H1 (cell line): ENCODE data around the gene GPR139. TPM values are rescaled to one million over a fixed set of nuclear protein-coding genes. Genes with fewer than 3 reads are reported as not detected.

ENCODE experiments used
- CTCF ChIA-PET: fragments of 300-600 bp; sonication (Branson Sonifier 250); formaldehyde crosslinking; loops from one replicate; lab custom pipeline; 2021; ENCODE audit not compliant: partially characterized antibody; lab: Charles Lee
- POLR2A ChIA-PET: fragments of 300-600 bp; sonication (Branson Sonifier 250); formaldehyde crosslinking; loops from one replicate; lab custom pipeline; 2021; ENCODE audit warnings: inconsistent platforms; ENCODE audit not compliant: partially characterized antibody; lab: Charles Lee
- DNase-seq, 2 experiments: peaks; one replicate each; pipeline versions ENCODE4 v3.0.0 to v3.0.0-alpha.2; 2010 to 2022; ENCODE audit warnings: low spot score in 2 of 2, low read depth in 1 of 2, mixed read lengths in 1 of 2
- FAIRE-seq: peaks from 2 replicates; lab custom pipeline; 2011; peaks lifted over from hg19 to GRCh38; lab: Jason Lieb, UNC
- H2AFZ ChIP-seq: 2 replicates; pipeline ENCODE4 v1.8.1; 2012; ENCODE audit warnings: low read length, inconsistent platforms
- H2AK5ac ChIP-seq: 2 replicates; pipeline ENCODE4 v1.6.1; 2013; ENCODE audit warnings: low read depth, low read length
- H2BK120ac ChIP-seq: replicated peaks from 2 replicates; pipeline ENCODE3; 2013; ENCODE audit warnings: low read depth, low read length, inconsistent platforms
- H2BK12ac ChIP-seq: 2 replicates; pipeline ENCODE4 v1.6.1; 2013; ENCODE audit warnings: low read depth, low read length
- H2BK15ac ChIP-seq: 2 replicates; pipeline ENCODE4 v1.6.1; 2013; ENCODE audit warnings: low read length
- H2BK20ac ChIP-seq: 2 replicates; pipeline ENCODE4 v1.6.1; 2013; ENCODE audit warnings: low read length
- H2BK5ac ChIP-seq: 2 replicates; pipeline ENCODE4 v1.6.1; 2013; ENCODE audit warnings: low read depth, low read length
- H3K14ac ChIP-seq: 2 replicates; pipeline ENCODE4 v1.6.1; 2013; ENCODE audit warnings: inconsistent platforms; ENCODE audit not compliant: insufficient read length
- H3K18ac ChIP-seq: 2 replicates; pipeline ENCODE4 v1.6.1; 2013; ENCODE audit warnings: low read length; ENCODE audit errors: extremely low read depth
- H3K23ac ChIP-seq: 2 replicates; pipeline ENCODE4 v1.6.1; 2013; ENCODE audit warnings: inconsistent platforms; ENCODE audit not compliant: insufficient read length
- H3K23me2 ChIP-seq: 2 replicates; pipeline ENCODE4 v1.6.1; 2013; ENCODE audit warnings: low read depth, low read length
- H3K27ac ChIP-seq: 2 replicates; pipeline ENCODE4 v1.6.1; 2011; ENCODE audit warnings: low read depth, low read length, inconsistent platforms
- H3K27me3 ChIP-seq, 4 experiments: replicated peaks in 1 of 4; 1 replicate in 1 of 4; 2 replicates in 3 of 4; pipeline versions ENCODE4 v1.6.1 to v1.8.1; 2011 to 2013; ENCODE audit warnings: low read length in 3 of 4, mild to moderate bottlenecking in 3 of 4, inconsistent platforms in 2 of 4, mixed read lengths in 2 of 4, moderate library complexity in 1 of 4; ENCODE audit not compliant: control insufficient read depth in 3 of 4, insufficient read depth in 3 of 4; ENCODE audit errors: extremely low read depth in 1 of 4
- H3K36me3 ChIP-seq, 4 experiments: 2 replicates each; pipeline versions ENCODE4 v1.6.1 to v1.8.1; 2011 to 2013; ENCODE audit warnings: mild to moderate bottlenecking in 4 of 4, low read length in 3 of 4, moderate library complexity in 2 of 4, control low read depth in 1 of 4, inconsistent platforms in 1 of 4; ENCODE audit not compliant: insufficient read depth in 4 of 4, control insufficient read depth in 2 of 4
- H3K4ac ChIP-seq: replicated peaks from 2 replicates; pipeline ENCODE3; 2013; ENCODE audit warnings: low read length, low read depth, mixed read lengths, inconsistent platforms; ENCODE audit not compliant: insufficient read length
- H3K4me1 ChIP-seq, 4 experiments: replicated peaks in 1 of 4; 1 replicate in 1 of 4; 2 replicates in 3 of 4; pipeline versions ENCODE4 v1.6.1 to v1.8.1; 2011 to 2013; ENCODE audit warnings: low read length in 3 of 4, inconsistent platforms in 2 of 4, mixed read lengths in 1 of 4; ENCODE audit not compliant: insufficient read depth in 4 of 4, control insufficient read depth in 3 of 4
- H3K4me2 ChIP-seq, 2 experiments: 2 replicates each; pipeline versions ENCODE4 v1.6.1 to v1.8.1; 2011 to 2013; ENCODE audit warnings: low read depth in 2 of 2, low read length in 2 of 2, control low read depth in 1 of 2, inconsistent platforms in 1 of 2, mild to moderate bottlenecking in 1 of 2; ENCODE audit not compliant: insufficient read depth in 1 of 2
- H3K4me3 ChIP-seq, 4 experiments: fragments of 200-600, 300-600 bp in 1 of 4; sonication (generic), shearing (Covaris generic), sonication (Bioruptor Twin) in 1 of 4; 2 replicates each; pipeline versions ENCODE4 v1.5.1 to v1.8.1; 2011 to 2016; ENCODE audit warnings: low read length in 4 of 4, low read depth in 3 of 4, control low read depth in 2 of 4, inconsistent platforms in 2 of 4, mild to moderate bottlenecking in 2 of 4, mixed read lengths in 1 of 4, moderate library complexity in 1 of 4; ENCODE audit not compliant: insufficient read depth in 2 of 4; ENCODE audit errors: extremely low read depth in 1 of 4
- H3K56ac ChIP-seq: replicated peaks from 2 replicates; pipeline ENCODE3; 2013; ENCODE audit warnings: low read depth, mild to moderate bottlenecking, mixed read lengths, low read length, inconsistent platforms; ENCODE audit not compliant: insufficient read length
- H3K79me1 ChIP-seq: 2 replicates; pipeline ENCODE4 v1.6.1; 2013; ENCODE audit warnings: low read depth, low read length, control low read depth
- H3K79me2 ChIP-seq, 2 experiments: 2 replicates each; pipeline versions ENCODE4 v1.6.1 to v1.8.1; 2012 to 2013; ENCODE audit warnings: low read length in 2 of 2, mild to moderate bottlenecking in 2 of 2, inconsistent platforms in 1 of 2; ENCODE audit not compliant: insufficient read depth in 2 of 2, control insufficient read depth in 1 of 2
- H3K9ac ChIP-seq, 4 experiments: replicated peaks in 1 of 4; 1 replicate in 1 of 4; 2 replicates in 3 of 4; pipeline versions ENCODE4 v1.6.1 to v1.8.1; 2011 to 2013; ENCODE audit warnings: low read depth in 3 of 4, low read length in 3 of 4, control low read depth in 2 of 4, mild to moderate bottlenecking in 2 of 4, moderate library complexity in 2 of 4, inconsistent platforms in 1 of 4; ENCODE audit errors: extremely low read depth in 1 of 4
- H3K9me3 ChIP-seq, 2 experiments: 2 replicates each; pipeline versions ENCODE4 v1.6.1 to v1.8.1; 2012 to 2013; ENCODE audit warnings: mild to moderate bottlenecking in 2 of 2, moderate library complexity in 2 of 2, control low read depth in 1 of 2, inconsistent platforms in 1 of 2, low read depth in 1 of 2, low read length in 1 of 2, mixed read lengths in 1 of 2; ENCODE audit not compliant: insufficient read depth in 2 of 2
- H4K20me1 ChIP-seq, 2 experiments: replicated peaks in 1 of 2; 2 replicates each; pipeline versions ENCODE3 to v1.8.1; 2011 to 2013; ENCODE audit warnings: inconsistent platforms in 2 of 2, low read length in 2 of 2, mild to moderate bottlenecking in 1 of 2; ENCODE audit not compliant: insufficient read depth in 2 of 2, control insufficient read depth in 1 of 2
- H4K5ac ChIP-seq: 2 replicates; pipeline ENCODE4 v1.6.1; 2013; ENCODE audit warnings: low read length, low read depth, mixed read lengths, inconsistent platforms; ENCODE audit not compliant: insufficient read length
- H4K8ac ChIP-seq: 2 replicates; pipeline ENCODE4 v1.8.0; 2013; ENCODE audit warnings: mild to moderate bottlenecking, moderate library complexity, low read length, inconsistent platforms; ENCODE audit not compliant: insufficient read depth; ENCODE audit errors: extremely low read depth
- H4K91ac ChIP-seq: replicated peaks from 2 replicates; pipeline ENCODE3; 2013; ENCODE audit warnings: low read length, mixed read lengths, inconsistent platforms; ENCODE audit not compliant: insufficient read length
- BCL11A ChIP-seq, 2 experiments: IDR thresholded peaks; one replicate each; pipeline ENCODE4 v1.6.1; 2011; ENCODE audit warnings: low read depth in 2 of 2, low read length in 2 of 2, mild to moderate bottlenecking in 2 of 2
- CBX5 ChIP-seq: fragments of 300-800, 300-1000 bp; sonication (generic); IDR thresholded peaks from 2 replicates; pipeline ENCODE4 v1.7.1; 2016; ENCODE audit warnings: antibody characterized with exemption, low read length, low read depth
- CREB1 ChIP-seq: IDR thresholded peaks from 2 replicates; pipeline ENCODE4 v1.6.1; 2012; ENCODE audit warnings: inconsistent platforms
- EZH2 ChIP-seq: fragments of 200-600 bp; sonication (generic); IDR thresholded peaks from 2 replicates; pipeline ENCODE4 v1.7.1; 2012; ENCODE audit warnings: low read depth, mild to moderate bottlenecking, moderate library complexity, low read length, inconsistent platforms; ENCODE audit not compliant: severe bottlenecking
- KDM1A ChIP-seq: fragments of 200-600, 300-600 bp; sonication (generic); IDR thresholded peaks from 2 replicates; pipeline ENCODE4 v1.7.1; 2016; ENCODE audit warnings: mild to moderate bottlenecking, low read length, borderline replicate concordance
- RBBP5 ChIP-seq: IDR thresholded peaks from 2 replicates; pipeline ENCODE4 v1.7.1; 2012; ENCODE audit warnings: low read depth, mild to moderate bottlenecking, inconsistent platforms, low read length, moderate library complexity, borderline replicate concordance
- SIRT6 ChIP-seq: IDR thresholded peaks from one replicate; pipeline ENCODE4 v1.7.1; 2012; ENCODE audit warnings: low read length, inconsistent platforms
- TCF12 ChIP-seq: IDR thresholded peaks from 2 replicates; pipeline ENCODE4 v1.6.1; 2011; ENCODE audit warnings: low read depth, mild to moderate bottlenecking, low read length
- WGBS, 2 experiments: shearing (Covaris generic) in 1 of 2; methylation state at CpG; one replicate each; pipeline versions ENCODE4 v1.1.6 to v1.1.7; 2013 to 2015; ENCODE audit warnings: low lambda C conversion rate in 2 of 2, mixed read lengths in 2 of 2, inconsistent platforms in 1 of 2, low coverage in 1 of 2, missing lambda C conversion rate in 1 of 2; ENCODE audit not compliant: insufficient replicate concordance in 2 of 2, insufficient coverage in 1 of 2, insufficient read length in 1 of 2; ENCODE audit errors: extremely low coverage in 1 of 2, missing lambda C conversion rate in 1 of 2; 5-methylcytosine and 5-hydroxymethylcytosine counted together
- polyA plus RNA-seq, 7 experiments: library from polyadenylated mRNA; depleted of rRNA in 3 of 7; stranded (reverse) in 5 of 7; unstranded in 2 of 7; fragments of >200 nt in 5 of 7; fragments of 200-250 nt in 2 of 7; gene quantifications; 1 replicate in 5 of 7; 2 replicates in 1 of 7; 4 replicates in 1 of 7; pipeline versions ENCODE4 v1.2.1 to v1.2.3, GENCODE V29; 2011 to 2013; ENCODE audit warnings: missing spikeins in 2 of 7, mixed read lengths in 2 of 7
- total RNA-seq: library from RNA; stranded (reverse); fragmentation: NEBNext Ultra II Directional; extraction: Animal tissue kit (Norgen Biotek cat#: 25700); gene quantifications from 2 replicates; pipeline ENCODE4 v1.2.1, GENCODE V29; 2021

GPR139 gene
- total and polyA plus RNA-seq, 2 of the 8 experiments (the other 6 are each of a cell fraction or from before 2014, with no cell fraction given): 0.84 to 2.2 TPM

DNA sequence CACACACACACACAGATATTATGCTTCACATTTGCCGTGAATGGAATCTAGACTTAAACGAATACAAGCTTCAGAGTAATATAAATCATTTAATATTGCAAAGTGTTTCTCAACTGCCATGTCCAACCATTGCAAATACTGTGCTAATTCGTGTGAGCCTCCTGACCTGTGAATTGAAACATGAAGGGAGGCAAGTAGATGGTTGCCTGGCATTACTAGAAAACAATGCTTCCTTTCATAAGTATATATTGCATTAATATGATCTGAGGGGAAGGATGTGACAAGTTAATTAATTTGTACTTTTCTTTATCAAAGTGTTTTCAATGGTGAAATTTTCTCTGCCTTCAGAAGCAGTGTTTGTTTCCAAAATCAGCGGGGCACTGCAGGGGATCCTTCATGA lies 25.7 kb upstream of the GPR139 start:
- Histone ChIP-seq H3K4ac (no peak overlapping the region), H3K14ac (no peak overlapping the region), H3K4me2 (no peak overlapping the region), H2BK20ac (no peak overlapping the region), H4K8ac (no peak overlapping the region), H4K20me1 (no peaks in the 10 kb centered on the region)
- no peak for FAIRE-seq
- TF ChIP-seq BCL11A (IDR thresholded peaks at IDR 0.05; ENCODE audit: low read depth in 2 of 2, low read length in 2 of 2): no peak
- no peak for TF ChIP-seq SIRT6
- no peak for TF ChIP-seq CREB1
- no peak for TF ChIP-seq RBBP5
- no peak for TF ChIP-seq EZH2
- no peak for TF ChIP-seq KDM1A
- TF ChIP-seq TCF12: no peak
- no peak for TF ChIP-seq CBX5
- TF ChIP-seq, all 59 proteins: peak for 0
- ChIA-PET CTCF (interaction anchor here (0.9 to 1.4 kb wide), 3 partner anchors 24 to 250 kb away, joined by 4 to 7 read pairs (median 4); no protein-coding TSS in a partner anchor), POLR2A (no interaction called here)
- no peaks in the 10 kb centered on the region for H3K79me2 ChIP-seq
- no peak overlapping the region for H2BK5ac ChIP-seq
- no peak overlapping the region for H2AFZ ChIP-seq
- H3K23me2 ChIP-seq: no peaks in the 10 kb centered on the region
- no peak for DNase-seq
- H2AK5ac ChIP-seq: no peak overlapping the region
- H2BK15ac ChIP-seq: no peak overlapping the region
- H3K27me3 ChIP-seq: no peaks in the 10 kb centered on the region
- no peak overlapping the region for H3K27ac ChIP-seq
- no peak overlapping the region for H2BK120ac ChIP-seq
- H2BK12ac ChIP-seq: no peak overlapping the region
- no peak overlapping the region for H3K4me3 ChIP-seq
- no peak overlapping the region for H3K18ac ChIP-seq
- WGBS, 2 experiments: 79% methylated on average over 4 of the region's 4 CpGs; no CpG with 5 or more reads in 1 of the 2 experiments
- peaks cover 0 to 4% (median 0%) of the 10 kb centered on the region in 4 experiments; a peak in 2 of 7 replicates for H3K4me1 ChIP-seq
- 0 out of 4 replicates have a peak, but pooled peaks cover 0 to 4% of the 10 kb centered on the region in 2 experiments for H3K9me3 ChIP-seq
- H4K5ac ChIP-seq: no peak overlapping the region
- no peaks in the 10 kb centered on the region for H3K79me1 ChIP-seq
- no peak overlapping the region for H3K56ac ChIP-seq
- no peak overlapping the region for H3K9ac ChIP-seq
- no peak overlapping the region for H3K23ac ChIP-seq
- no peak overlapping the region for H4K91ac ChIP-seq
- H3K36me3 ChIP-seq: no peaks in the 10 kb centered on the region
